Activated gamma-delta T cell (primary cell): Measurements from ENCODE around the gene USP32.

Source experiments
- DNase-seq: peaks from one replicate; lab custom pipeline; 2025; lab: John Stamatoyannopoulos, UW

Gene USP32

GRCh38 chr17:60134396-60135150 lies 257.4 kb downstream of the USP32 start:
- no peak for DNase-seq

- no peak for DNase-seq
These were observed 261.5 kb downstream of the USP32 start for GRCh38 chr17:60130466-60130865.

GRCh38 chr17:60129164-60129563 lies 262.8 kb downstream of the USP32 start:
- no peak for DNase-seq
